Urinary bladder (tissue), 4 donors: ENCODE measurements around the gene SEMA3B. TPM values are rescaled to one million over a fixed set of nuclear protein-coding genes. Genes with fewer than 3 reads are reported as not detected.
"Not testable (repeated sequence)": the region's sequence is repeated elsewhere in the genome, so short reads cannot be mapped to it uniquely, and the experiment has no call there.

ENCODE experiments used
- DNase-seq: peaks from one replicate; pipeline ENCODE4 v3.0.0-alpha.2; 2015; ENCODE audit errors: extremely low spot score
- H3K27ac ChIP-seq: one replicate; pipeline ENCODE4 v1.5.1; 2013; ENCODE audit warnings: low read depth, mild to moderate bottlenecking, moderate library complexity
- H3K36me3 ChIP-seq: one replicate; pipeline ENCODE4 v1.6.1; 2013; ENCODE audit warnings: mild to moderate bottlenecking, moderate library complexity; ENCODE audit not compliant: insufficient read depth
- H3K4me1 ChIP-seq: one replicate; pipeline ENCODE4 v1.6.1; 2013; ENCODE audit warnings: mild to moderate bottlenecking, moderate library complexity; ENCODE audit not compliant: insufficient read depth
- H3K4me3 ChIP-seq: one replicate; pipeline ENCODE4 v1.5.1; 2013; ENCODE audit warnings: low read depth, low read length
- WGBS: extraction: QIAGEN DNeasy Blood & Tissue Kit; methylation state at CpG from one replicate; pipeline ENCODE4 v1.1.7; 2013; 5-methylcytosine and 5-hydroxymethylcytosine counted together
- polyA plus RNA-seq: library from polyadenylated mRNA; stranded (reverse); fragments of 200-250 nt; gene quantifications from one replicate; pipeline ENCODE4 v1.2.3, GENCODE V29; 2013
- total RNA-seq: library from RNA; depleted of rRNA; stranded (reverse); fragments of >200 nt; gene quantifications from one replicate; pipeline ENCODE4 v1.2.3, GENCODE V29; 2014
- donor health status: healthy with polysubstance abuse.
- donor health status: healthy.

Gene SEMA3B
- total and polyA plus RNA-seq, 2 donors: 35.5 to 63.4 TPM

GRCh38 chr3:50242851-50243542, 25.9 kb upstream of the SEMA3B start:
- Histone ChIP-seq H3K27ac (peak overlapping the region; percentile 31), H3K4me3 (no peak overlapping the region), H3K4me1 (no peaks in the 10 kb centered on the region), H3K36me3 (no peaks in the 10 kb centered on the region)
- no peak for DNase-seq
- 37% methylated on average over 14 of the region's 14 CpGs for WGBS

DNA sequence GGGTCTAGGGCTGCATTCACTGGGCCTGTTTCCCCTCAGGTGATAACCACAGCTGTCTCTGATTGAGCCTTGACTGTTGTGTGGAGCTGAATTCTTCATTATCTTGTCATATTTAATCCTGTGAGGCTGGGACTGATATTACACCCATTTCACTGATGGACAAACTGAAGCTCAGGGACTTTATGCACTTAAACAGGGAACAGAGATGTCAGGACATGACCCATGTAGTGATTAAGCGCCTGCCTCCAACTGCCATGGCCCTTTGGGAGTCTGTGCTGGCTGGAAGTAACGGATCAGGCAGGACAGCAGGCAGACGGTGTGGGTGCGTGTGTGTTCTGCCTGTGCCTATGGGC, 25.4 kb upstream of the SEMA3B start:
- WGBS: 80% methylated on average over 4 of the region's 4 CpGs
- Histone ChIP-seq H3K4me3 (no peak overlapping the region), H3K4me1 (no peaks in the 10 kb centered on the region), H3K27ac (peak overlapping the region; percentile 31), H3K36me3 (no peaks in the 10 kb centered on the region)
- DNase-seq: no peak

DNA sequence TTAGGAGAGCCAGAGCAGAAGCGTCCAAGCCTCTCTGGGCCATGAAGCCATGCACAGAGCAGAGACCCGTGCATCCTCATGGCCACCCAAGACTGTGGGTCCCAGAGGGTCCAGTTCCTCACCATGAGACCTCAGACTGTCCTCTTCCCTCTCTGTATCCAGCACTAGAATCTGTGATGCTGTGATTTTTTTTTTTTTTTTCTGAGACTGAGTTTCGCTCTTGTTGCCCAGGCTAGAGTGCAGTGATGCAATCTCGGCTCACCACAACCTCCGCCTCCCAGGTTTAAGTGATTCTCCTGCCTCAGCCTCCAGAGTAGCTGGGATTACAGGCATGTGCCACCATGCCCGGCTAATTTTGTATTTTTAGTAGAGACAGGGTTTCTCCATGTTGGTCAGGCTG, 24.1 kb upstream of the SEMA3B start:
- not testable (repeated sequence) for H3K27ac ChIP-seq, H3K4me1 ChIP-seq, DNase-seq, H3K4me3 ChIP-seq, H3K36me3 ChIP-seq
- WGBS: 78% methylated on average over 6 of the region's 6 CpGs

GRCh38 chr3:50245251-50245745, 23.6 kb upstream of the SEMA3B start:
- Histone ChIP-seq H3K27ac (peak overlapping the region; percentile 3), H3K36me3 (no peaks in the 10 kb centered on the region), H3K4me3 (no peak overlapping the region), H3K4me1 (no peaks in the 10 kb centered on the region)
- no peak for DNase-seq
- 62% methylated on average over 16 of the region's 16 CpGs for WGBS

DNA sequence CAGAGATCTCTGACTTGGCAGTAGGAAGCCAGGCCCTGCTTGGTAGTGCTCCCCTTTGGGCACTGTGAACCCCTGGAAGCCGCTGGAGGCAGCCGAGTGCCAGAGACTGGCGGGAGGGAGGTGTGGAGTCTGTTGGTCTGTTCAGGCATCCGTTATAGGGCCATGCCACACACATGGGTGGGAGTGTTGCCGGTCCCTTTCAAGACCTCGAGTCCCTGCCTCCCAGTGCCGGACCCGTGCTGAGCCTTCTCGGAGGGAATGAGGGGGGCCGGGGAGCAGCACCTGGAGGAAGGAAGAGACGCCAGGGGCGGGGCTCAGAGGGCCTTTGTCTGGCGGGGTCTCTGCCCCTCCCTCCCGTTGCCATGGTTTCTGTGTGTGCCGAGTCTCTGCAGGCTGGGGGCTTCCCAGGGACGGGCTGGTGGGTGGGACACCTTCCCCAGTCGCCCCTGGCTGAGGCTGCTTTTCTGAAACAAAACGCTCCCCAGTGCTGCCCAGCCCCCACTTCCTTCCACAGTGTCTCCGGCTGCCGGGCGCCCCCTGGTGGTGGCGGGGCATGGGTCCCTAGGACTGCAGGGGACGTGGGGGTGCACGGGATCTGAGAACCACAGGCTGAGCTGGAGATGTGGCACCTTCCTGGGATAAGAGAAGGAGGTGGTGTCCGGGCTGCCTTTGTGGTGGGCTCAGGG, 23.0 kb upstream of the SEMA3B start:
- WGBS: 2% methylated on average over 25 of the region's 25 CpGs
- Histone ChIP-seq H3K4me1 (no peaks in the 10 kb centered on the region), H3K4me3 (peak overlapping the region; percentile 40), H3K27ac (peak overlapping the region; percentile 70), H3K36me3 (no peaks in the 10 kb centered on the region)
- no peak for DNase-seq

- 24% methylated on average over 10 of the region's 10 CpGs for WGBS
- H3K27ac ChIP-seq: peak overlapping the region; percentile 0
- no peaks in the 10 kb centered on the region for H3K4me1 ChIP-seq
- no peaks in the 10 kb centered on the region for H3K36me3 ChIP-seq
- no peak for DNase-seq
- H3K4me3 ChIP-seq: no peak overlapping the region
These were observed 22.4 kb upstream of the SEMA3B start for GRCh38 chr3:50246517-50246954.

GRCh38 chr3:50248387-50248786, 20.6 kb upstream of the SEMA3B start:
- WGBS: 26% methylated on average over 3 of the region's 3 CpGs
- DNase-seq: no peak
- H3K36me3 ChIP-seq: no peaks in the 10 kb centered on the region
- no peak overlapping the region for H3K27ac ChIP-seq
- H3K4me3 ChIP-seq: no peak overlapping the region
- H3K4me1 ChIP-seq: no peaks in the 10 kb centered on the region

- 87% methylated on average over 5 of the region's 5 CpGs for WGBS
- Histone ChIP-seq H3K36me3 (no peaks in the 10 kb centered on the region), H3K27ac (no peak overlapping the region), H3K4me3 (no peak overlapping the region), H3K4me1 (no peaks in the 10 kb centered on the region)
- DNase-seq: no peak
These were observed 19.5 kb upstream of the SEMA3B start for GRCh38 chr3:50249457-50249856.

- no peaks in the 10 kb centered on the region for H3K36me3 ChIP-seq
- DNase-seq: no peak
- H3K4me1 ChIP-seq: no peaks in the 10 kb centered on the region
- no peak overlapping the region for H3K27ac ChIP-seq
- no peak overlapping the region for H3K4me3 ChIP-seq
- 92% methylated on average over 4 of the region's 4 CpGs for WGBS
These were observed 18.4 kb upstream of the SEMA3B start for GRCh38 chr3:50250514-50250913.

DNA sequence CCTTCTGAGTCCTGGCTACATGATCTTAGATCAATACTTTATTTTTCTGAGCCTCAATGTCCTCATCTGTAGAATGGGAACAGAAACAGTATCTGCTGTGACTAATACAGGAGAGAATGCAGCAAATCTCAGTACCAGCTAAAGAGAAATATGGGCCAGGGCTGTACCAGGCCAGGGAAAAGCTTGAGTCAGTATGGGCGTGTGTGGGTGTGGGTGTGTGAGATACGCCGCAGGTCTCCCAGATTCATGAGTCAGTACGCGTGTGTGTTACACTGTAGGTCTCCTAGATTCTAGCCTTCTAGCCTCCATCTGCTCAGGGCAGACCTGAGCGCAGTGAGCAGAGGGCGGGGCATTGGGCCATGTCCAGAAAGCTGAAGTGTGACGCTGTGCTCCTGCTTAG, 17.7 kb upstream of the SEMA3B start:
- 73% methylated on average over 8 of the region's 8 CpGs for WGBS
- Histone ChIP-seq H3K36me3 (no peaks in the 10 kb centered on the region), H3K4me1 (no peaks in the 10 kb centered on the region), H3K4me3 (no peak overlapping the region), H3K27ac (no peak overlapping the region)
- no peak for DNase-seq

DNA sequence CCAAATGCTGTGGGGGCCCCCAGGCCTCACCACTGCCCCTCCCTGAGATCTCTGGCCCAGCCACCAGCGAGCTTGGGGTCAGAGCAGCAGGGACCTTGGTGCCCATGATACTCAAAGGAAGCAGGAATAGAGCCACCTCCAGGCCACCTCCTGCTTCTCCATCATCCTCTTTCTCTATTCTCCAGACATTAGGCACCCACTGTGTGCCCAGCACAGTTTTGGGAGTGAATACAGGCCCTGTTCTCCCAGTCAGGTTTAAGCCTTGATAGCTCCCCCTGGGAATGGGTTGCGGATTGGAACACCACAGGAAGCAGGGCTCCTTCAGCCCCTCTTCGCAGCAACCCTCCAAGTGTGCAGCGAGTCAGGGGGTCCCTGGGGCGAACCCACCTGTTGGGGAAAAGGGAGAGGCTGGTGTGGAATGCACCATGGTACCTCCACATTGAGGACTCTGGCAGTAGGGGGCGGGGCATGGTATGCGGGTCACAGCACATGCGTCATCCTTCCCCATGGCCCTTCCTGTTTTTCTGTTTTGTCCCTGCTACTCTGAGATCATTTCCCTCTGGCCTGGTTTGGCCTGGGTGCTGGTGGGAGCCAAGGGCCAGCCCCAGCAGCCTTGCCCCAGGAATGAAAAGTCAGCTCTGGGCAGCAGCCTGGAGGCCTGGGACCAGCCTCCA, 14.2 kb upstream of the SEMA3B start:
- 75% methylated on average over 8 of the region's 8 CpGs for whole genome bisulfite sequencing
- no peak for DNase-seq
- no peaks in the 10 kb centered on the region for H3K4me1 ChIP-seq
- peak overlapping the region; percentile 68 for H3K27ac ChIP-seq
- no peak overlapping the region for H3K4me3 ChIP-seq
- no peaks in the 10 kb centered on the region for H3K36me3 ChIP-seq

GRCh38 chr3:50255251-50255615, 13.7 kb upstream of the SEMA3B start:
- no peaks in the 10 kb centered on the region for H3K36me3 ChIP-seq

GRCh38 chr3:50256978-50257890, 11.7 kb upstream of the SEMA3B start:
- WGBS: 87% methylated on average over 20 of the region's 20 CpGs
- Histone ChIP-seq H3K4me1 (no peaks in the 10 kb centered on the region), H3K4me3 (no peak overlapping the region), H3K36me3 (no peaks in the 10 kb centered on the region), H3K27ac (no peak overlapping the region)
- no peak for DNase-seq

More at GRCh38 chr3:50255251-50255615, 13.7 kb upstream of the SEMA3B start:
- Histone ChIP-seq H3K27ac (peak overlapping the region; percentile 55), H3K4me3 (no peak overlapping the region), H3K4me1 (no peaks in the 10 kb centered on the region)
- DNase-seq: no peak
- 82% methylated on average over 9 of the region's 9 CpGs for WGBS
